ENCODE data around the gene TATDN2.
"Not testable (repeated sequence)": the region's sequence is repeated elsewhere in the genome, so short reads cannot be mapped to it uniquely, and the experiment has no call there.

Gene TATDN2

GRCh38 chr3:10234526-10235230, 13.6 kb upstream of the TATDN2 start:
- no peak for DNase-seq (ENCODE audit: low read depth)

GRCh38 chr3:10235551-10235950, 12.7 kb upstream of the TATDN2 start:
- DNase-seq (ENCODE audit: low read depth) = no peak

GRCh38 chr3:10238345-10239183, 9.7 kb upstream of the TATDN2 start:
- no peak for DNase-seq (ENCODE audit: low read depth)

DNA sequence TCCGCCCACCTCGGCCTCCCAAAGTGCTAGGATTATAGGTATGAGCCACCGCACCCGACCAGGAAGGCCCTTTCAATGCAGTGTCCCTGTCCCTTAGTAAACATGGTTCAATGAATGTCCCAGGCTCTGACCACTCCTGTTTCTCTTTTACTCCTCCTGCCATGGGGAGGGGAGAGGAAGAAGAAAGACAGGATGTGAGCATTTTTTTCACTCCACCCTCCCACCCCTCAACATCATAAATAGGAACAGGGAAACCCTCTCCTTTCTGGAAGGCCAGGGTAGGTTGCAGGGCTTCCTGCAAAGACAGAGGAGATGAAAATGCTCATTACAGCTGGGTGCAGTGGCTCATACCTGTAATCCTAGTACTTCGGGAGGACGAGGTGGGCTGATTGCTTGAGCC, 7.5 kb upstream of the TATDN2 start:
- no peak for DNase-seq (ENCODE audit: low read depth)

GRCh38 chr3:10242182-10243065, 5.8 kb upstream of the TATDN2 start:
- DNase-seq (ENCODE audit: low read depth) = no peak

DNA sequence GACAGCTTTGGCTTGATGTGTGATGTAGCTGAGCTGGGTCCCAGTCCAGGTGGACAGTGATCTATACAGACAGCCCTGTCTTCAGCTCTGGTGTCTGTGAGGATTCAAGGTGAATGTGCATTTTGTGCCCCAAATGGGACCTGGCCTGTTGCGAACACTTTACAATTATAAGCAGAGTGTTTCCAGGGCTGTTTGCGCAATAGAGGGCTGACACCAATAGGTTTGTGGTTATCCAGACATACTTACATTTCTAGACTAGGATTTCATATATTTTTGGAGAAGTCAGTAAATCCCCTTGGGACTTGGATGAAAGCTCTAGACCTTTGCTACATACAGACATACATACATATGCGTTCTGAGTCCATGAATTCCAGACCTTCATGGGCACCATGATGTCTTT, 4.2 kb upstream of the TATDN2 start:
- no peak for DNase-seq (ENCODE audit: low read depth)

DNA sequence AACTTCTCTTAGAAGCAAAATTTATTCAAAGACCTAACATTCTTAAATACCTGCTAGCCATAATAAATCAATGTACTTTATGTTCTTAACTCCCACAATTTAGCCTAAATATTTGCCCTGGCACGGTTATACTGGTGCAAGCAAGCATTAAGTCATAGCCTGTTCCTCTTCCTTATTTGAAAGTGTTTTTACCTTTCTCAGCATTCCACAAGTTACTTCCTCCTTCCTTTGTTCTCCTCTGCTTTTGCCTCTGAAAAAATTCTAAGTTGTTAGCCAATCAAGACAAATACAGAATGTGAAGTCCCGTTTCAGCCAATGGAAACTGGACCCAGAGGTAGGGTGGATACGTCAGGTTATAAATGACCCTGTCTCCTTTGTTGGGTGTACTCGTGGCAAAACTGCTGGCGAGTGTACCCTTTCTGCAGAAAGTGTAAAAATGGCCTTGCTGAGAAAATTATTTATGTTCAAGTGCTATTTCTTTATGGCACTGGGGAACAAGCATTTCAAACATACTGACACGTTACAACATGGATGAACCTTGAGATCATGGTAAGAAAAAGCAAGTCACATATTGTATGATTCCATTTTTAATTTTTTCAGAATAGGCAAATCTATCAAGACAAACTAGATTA, 3.1 kb upstream of the TATDN2 start:
- no peak for DNase-seq (ENCODE audit: low read depth)

DNA sequence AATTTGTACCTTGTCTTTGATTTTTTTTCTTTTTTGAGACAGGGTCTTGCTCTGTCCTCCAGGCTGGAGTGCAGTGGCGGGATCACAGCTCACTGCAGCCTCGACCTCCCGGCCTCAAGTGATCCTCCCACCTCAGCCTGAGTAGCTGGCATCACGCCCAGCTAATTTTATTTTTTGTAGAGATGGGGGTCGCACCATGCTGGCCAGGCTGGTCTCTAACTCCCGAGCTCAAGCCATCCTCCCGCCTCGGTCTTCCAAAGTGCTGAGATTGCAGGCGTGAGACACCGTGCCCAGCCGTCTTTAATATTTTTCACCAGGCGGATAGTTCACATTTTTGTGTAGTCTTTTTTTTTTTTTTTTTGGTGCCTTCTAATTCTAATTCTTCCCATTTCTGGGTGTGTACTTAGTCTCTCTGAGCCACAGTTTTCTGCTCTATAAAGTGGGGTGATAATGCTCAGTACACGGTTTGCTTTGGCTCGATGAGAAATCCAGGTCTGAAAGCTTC, 528 bp upstream of the TATDN2 start:
- no peak for DNase-seq (ENCODE audit: low read depth)

DNA sequence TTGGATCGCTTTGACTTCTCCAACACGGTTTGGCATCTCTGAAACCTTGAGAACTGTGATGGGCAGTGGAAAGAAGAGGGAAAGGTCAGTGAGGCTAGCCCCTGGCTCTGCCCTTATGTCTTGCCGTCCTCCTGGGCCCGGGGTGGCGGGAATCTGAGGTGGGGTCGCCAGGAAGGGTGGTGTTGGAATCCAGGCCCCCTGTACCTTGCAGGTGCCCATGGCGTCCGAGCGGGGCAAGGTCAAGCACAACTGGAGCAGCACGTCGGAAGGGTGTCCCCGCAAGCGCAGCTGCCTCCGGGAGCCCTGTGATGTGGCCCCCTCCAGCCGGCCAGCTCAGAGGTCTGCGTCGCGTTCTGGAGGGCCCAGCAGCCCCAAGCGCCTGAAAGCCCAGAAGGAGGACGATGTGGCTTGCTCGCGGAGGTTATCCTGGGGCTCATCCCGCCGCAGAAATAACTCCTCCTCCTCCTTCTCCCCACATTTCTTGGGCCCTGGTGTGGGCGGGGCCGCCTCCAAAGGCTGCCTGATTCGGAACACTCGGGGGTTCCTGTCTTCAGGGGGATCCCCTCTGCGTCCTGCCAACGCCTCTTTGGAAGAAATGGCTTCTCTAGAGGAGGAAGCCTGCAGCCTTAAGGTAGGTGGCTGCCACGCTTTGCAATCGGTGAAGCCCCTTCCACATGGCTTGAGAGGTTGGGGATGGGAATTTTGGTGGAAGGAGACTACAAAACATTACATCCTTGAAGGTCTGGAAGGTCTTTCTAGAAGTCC, 907 bp downstream of the TATDN2 start:
- no peak for DNase-seq (ENCODE audit: low read depth)

- DNase-seq (ENCODE audit: low read depth) = no peak
Measured at GRCh38 chr3:10249833-10250232, 1.6 kb downstream of the TATDN2 start.

DNA sequence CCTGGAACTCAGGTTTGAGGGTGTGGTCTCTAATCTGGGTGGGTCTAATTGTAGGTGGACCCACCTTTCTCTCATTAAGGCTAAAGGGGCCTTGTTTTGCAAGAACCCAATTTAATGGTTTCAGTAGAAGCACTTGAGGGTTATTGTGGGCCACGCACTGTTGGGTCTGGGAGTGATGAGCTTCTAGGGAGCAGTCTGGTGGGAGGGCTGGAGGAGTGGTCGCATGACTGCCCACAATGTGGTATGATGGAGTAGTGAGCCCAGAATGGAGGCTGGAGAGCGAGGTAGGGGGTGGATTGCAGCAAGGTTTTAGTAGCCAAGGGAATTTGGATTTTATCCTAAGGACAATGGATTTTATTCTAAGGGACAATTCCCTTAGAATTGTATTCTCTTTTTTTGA, 2.7 kb downstream of the TATDN2 start:
- no peak for DNase-seq (ENCODE audit: low read depth)

DNA sequence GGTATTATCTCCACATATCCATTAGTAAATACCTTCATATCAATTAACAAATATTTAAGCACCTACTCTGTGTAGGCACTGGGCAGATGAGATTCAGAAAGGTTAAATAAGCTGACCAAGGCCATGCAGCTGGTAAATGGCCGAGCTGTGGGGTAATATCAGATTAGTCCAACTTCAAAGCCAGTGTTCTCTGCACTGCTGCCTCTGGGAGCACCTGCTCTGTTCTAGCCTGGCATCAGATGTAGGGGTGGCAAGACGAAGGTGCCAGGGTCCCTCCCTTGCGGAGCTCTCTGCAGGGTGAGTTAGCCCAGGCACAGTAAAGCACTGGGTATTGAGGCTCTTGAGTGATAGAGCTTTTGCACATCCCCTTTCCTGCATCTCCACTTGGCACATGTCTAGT, 5.5 kb downstream of the TATDN2 start:
- no peak for DNase-seq (ENCODE audit: low read depth)

DNA sequence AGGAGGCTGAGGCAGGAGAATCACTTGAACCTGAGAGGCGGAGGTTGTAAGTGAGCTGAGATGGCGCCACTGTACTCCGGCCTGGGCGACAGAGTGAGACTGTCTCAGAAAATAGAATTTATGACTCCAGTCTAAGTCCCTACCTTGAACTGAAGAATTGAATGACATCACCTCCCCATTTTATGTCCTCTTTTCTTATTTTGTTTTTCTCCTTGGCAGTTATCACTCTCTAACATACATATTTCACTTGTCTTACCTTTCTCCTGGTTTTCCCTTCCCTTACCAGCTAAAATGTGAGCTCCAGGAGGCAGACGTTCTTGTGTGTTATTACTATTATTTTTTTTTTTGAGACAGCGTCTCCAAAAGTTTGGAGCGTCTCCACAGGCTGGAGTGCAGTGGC, 7.6 kb downstream of the TATDN2 start:
- DNase-seq (ENCODE audit: low read depth) = no peak

DNA sequence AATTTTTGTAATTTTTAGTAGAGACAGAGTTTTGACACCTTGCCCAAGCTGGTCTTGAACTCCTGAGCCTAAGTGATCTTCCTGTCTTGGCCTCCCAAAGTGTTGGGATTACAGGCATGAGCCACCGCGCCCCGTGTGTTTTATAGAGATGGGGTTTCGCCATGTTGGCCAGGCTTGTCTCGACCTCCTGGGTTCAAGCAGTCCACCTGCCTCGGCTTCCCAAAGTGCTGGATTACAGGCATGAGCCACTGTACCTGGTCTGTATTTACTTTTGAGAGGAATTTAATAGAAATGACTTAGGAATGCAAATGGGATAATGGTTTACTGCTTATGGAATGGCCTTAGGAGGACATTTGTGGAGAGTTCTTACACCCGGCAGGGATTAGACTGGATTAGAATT, 10.8 kb downstream of the TATDN2 start:
- no peak for DNase-seq (ENCODE audit: low read depth)

GRCh38 chr3:10259798-10260197, 11.5 kb downstream of the TATDN2 start:
- DNase-seq (ENCODE audit: low read depth) = no peak

- DNase-seq (ENCODE audit: low read depth) = no peak
Measured at GRCh38 chr3:10260211-10260701, 12.0 kb downstream of the TATDN2 start.

GRCh38 chr3:10262027-10262426, 13.8 kb downstream of the TATDN2 start:
- DNase-seq (ENCODE audit: low read depth) = no peak

GRCh38 chr3:10263646-10264363, 15.5 kb downstream of the TATDN2 start:
- no peak for DNase-seq (ENCODE audit: low read depth)

DNA sequence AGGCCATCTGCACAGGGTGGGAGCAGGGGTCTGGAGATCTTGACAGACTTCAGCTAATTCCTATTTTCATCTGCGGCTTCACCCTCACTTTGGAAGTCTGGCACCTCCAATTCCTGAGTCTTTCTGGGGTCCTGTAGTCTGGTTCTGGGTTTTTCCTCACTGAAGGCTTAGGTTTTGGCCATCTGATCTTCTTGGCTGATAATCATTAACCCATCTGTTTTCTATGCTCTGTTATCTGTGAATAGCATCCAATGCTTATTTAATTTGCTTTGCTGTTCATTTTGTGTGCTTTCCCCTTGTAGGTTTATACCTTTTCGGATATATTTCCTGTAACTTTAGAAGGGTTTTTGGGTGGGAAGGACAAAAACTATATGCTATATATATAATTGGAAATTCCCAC, 17.6 kb downstream of the TATDN2 start:
- DNase-seq (ENCODE audit: low read depth) = no peak

DNA sequence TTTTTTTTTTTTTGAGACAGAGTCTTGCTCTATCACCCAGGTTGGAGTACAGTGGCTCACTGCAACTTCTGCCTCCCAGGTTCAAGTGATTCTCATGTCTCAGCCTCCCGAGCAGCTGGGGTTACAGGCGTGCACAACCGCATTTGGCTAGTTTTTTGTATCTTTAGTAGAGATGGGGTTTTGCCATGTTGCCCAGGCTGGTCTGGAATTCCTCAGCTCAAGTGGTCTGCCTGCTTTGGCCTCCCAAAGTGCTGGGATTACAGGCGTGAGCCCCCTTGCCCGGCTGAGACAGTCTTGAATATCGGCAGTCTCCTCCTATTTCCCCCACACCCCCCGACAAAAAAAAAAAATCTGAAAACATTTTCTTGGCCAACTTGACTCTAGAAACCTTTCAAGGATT, 18.7 kb downstream of the TATDN2 start:
- DNase-seq (ENCODE audit: low read depth) = not testable (repeated sequence)

All from CMK (cell line).